MM.1S (cell line): ENCODE measurements around the gene ESF1.

Experiments
- DNase-seq: peaks from one replicate; pipeline ENCODE4 v3.0.0-alpha.2; 2015
- H2AFZ ChIP-seq: fragments of 300-600 bp; sonication (generic); 2 replicates; pipeline ENCODE4 v1.6.0; 2016; ENCODE audit warnings: antibody characterized with exemption, low read length
- H3F3A ChIP-seq: fragments of 300-600 bp; sonication (generic); 2 replicates; pipeline ENCODE4 v1.6.1; 2016; ENCODE audit warnings: mild to moderate bottlenecking, antibody characterized with exemption, low read length, moderate library complexity, mixed read lengths; ENCODE audit not compliant: insufficient read depth
- H3K27ac ChIP-seq: fragments of 300-600 bp; sonication (generic); 2 replicates; pipeline ENCODE4 v1.5.1; 2016; ENCODE audit warnings: mild to moderate bottlenecking, low read length
- H3K27me3 ChIP-seq: fragments of 300-600 bp; sonication (generic); replicated peaks from 2 replicates; pipeline ENCODE4 v1.6.0; 2016; ENCODE audit warnings: low read length; ENCODE audit not compliant: insufficient read depth
- H3K36me3 ChIP-seq: fragments of 300-600 bp; sonication (generic); replicated peaks from 2 replicates; pipeline ENCODE4 v1.6.1; 2016; ENCODE audit warnings: mild to moderate bottlenecking, low read length, mixed read lengths; ENCODE audit not compliant: insufficient read depth
- H3K4me1 ChIP-seq: fragments of 300-600 bp; sonication (generic); 2 replicates; pipeline ENCODE4 v1.6.1; 2016; ENCODE audit warnings: low read length, mixed read lengths
- H3K4me2 ChIP-seq: fragments of 300-600 bp; sonication (generic); 2 replicates; pipeline ENCODE4 v1.6.0; 2016; ENCODE audit warnings: low read depth, low read length
- H3K4me3 ChIP-seq: fragments of 300-600 bp; sonication (generic); 2 replicates; pipeline ENCODE4 v1.5.1; 2016; ENCODE audit warnings: low read length, mixed read lengths
- H3K79me2 ChIP-seq: fragments of 300-600 bp; sonication (generic); 2 replicates; pipeline ENCODE4 v1.6.1; 2016; ENCODE audit warnings: mixed run types, low read length, mixed read lengths
- H3K9ac ChIP-seq: fragments of 300-600 bp; sonication (generic); 2 replicates; pipeline ENCODE4 v1.6.1; 2016; ENCODE audit warnings: low read length, mixed read lengths
- H3K9me2 ChIP-seq: fragments of 300-600 bp; sonication (generic); replicated peaks from 2 replicates; pipeline ENCODE4 v1.6.1; 2016; ENCODE audit warnings: mild to moderate bottlenecking, low read length, mixed read lengths; ENCODE audit not compliant: insufficient read depth
- H3K9me3 ChIP-seq: fragments of 300-600 bp; sonication (generic); replicated peaks from 2 replicates; pipeline ENCODE4 v1.6.1; 2016; ENCODE audit warnings: mild to moderate bottlenecking, low read length, mixed read lengths; ENCODE audit not compliant: insufficient read depth
- H4K20me1 ChIP-seq: fragments of 300-600 bp; sonication (generic); 2 replicates; pipeline ENCODE4 v1.6.1; 2016; ENCODE audit warnings: mild to moderate bottlenecking, low read length, moderate library complexity, mixed read lengths; ENCODE audit not compliant: insufficient read depth
- CTCF ChIP-seq: fragments of 300-600 bp; sonication (generic); IDR thresholded peaks from 2 replicates; pipeline ENCODE4 v1.5.1; 2016; ENCODE audit warnings: antibody characterized with exemption, low read length, mixed read lengths
- EZH2 ChIP-seq: fragments of 300-600 bp; sonication (generic); optimal IDR thresholded peaks from 2 replicates; pipeline ENCODE3; 2017; ENCODE audit warnings: low read depth, mild to moderate bottlenecking, antibody characterized with exemption, low read length, mixed read lengths
- EZH2phosphoT487 ChIP-seq: fragments of 300-600 bp; sonication (generic); IDR thresholded peaks from 2 replicates; pipeline ENCODE4 v1.6.1; 2018; ENCODE audit warnings: antibody characterized with exemption, low read length

The ESF1 gene

GRCh38 chr20:13778827-13779226, 5.9 kb downstream of the ESF1 start:
- peaks cover 36% of the 10 kb centered on the region for H3K79me2 ChIP-seq
- H3K36me3 ChIP-seq: peaks cover 12% of the 10 kb centered on the region
- H3K9ac ChIP-seq: no peak overlapping the region
- H3K27me3 ChIP-seq: no peaks in the 10 kb centered on the region
- no peaks in the 10 kb centered on the region for H3F3A ChIP-seq
- no peaks in the 10 kb centered on the region for H3K9me2 ChIP-seq
- 0 out of 2 replicates have a peak, but pooled peaks cover 6% of the 10 kb centered on the region for H3K4me1 ChIP-seq
- no peak overlapping the region for H3K27ac ChIP-seq
- H3K4me2 ChIP-seq: no peak overlapping the region
- no peaks in the 10 kb centered on the region for H3K9me3 ChIP-seq
- H2AFZ ChIP-seq: no peak overlapping the region
- no peak overlapping the region for H3K4me3 ChIP-seq
- DNase-seq: no peak
- no peaks in the 10 kb centered on the region for H4K20me1 ChIP-seq
- TF ChIP-seq CTCF (no peak), EZH2phosphoT487 (no peak), EZH2 (no peak)

DNA sequence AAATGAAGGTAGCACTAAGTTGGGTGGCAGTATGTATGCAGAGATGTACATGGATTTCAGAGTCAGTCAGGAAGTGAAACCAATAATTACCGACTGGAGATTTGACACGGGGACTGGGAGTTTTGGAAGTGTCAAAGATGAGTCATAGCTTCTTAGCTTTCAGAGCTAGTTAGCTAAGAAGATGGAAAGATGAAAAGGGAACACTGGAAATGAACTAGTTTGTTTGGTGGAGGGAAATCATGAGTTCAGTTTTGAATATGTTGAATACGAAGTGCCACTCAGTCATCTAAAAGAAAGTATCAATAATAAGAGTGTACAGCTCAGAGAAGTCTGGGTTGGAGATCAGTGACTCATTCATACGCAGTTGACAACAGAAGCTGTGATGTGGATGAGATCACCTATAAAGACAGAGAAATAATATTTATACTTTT, 7.5 kb downstream of the ESF1 start:
- DNase-seq: no peak
- Histone ChIP-seq H3K4me2 (no peak overlapping the region), H3K79me2 (peaks cover 21% of the 10 kb centered on the region), H3K27ac (no peak overlapping the region), H3K4me1 (no peaks in the 10 kb centered on the region), H3K9me3 (no peaks in the 10 kb centered on the region), H3F3A (no peaks in the 10 kb centered on the region; the same call in 1 of the 2 replicates), H3K36me3 (peaks cover 13% of the 10 kb centered on the region), H3K9ac (no peak overlapping the region), H3K9me2 (no peaks in the 10 kb centered on the region), H2AFZ (no peak overlapping the region), H3K27me3 (no peaks in the 10 kb centered on the region), H3K4me3 (no peak overlapping the region), H4K20me1 (no peaks in the 10 kb centered on the region)
- TF ChIP-seq EZH2phosphoT487 (no peak), EZH2 (no peak), CTCF (no peak)

GRCh38 chr20:13775867-13776266, 8.9 kb downstream of the ESF1 start:
- peaks cover 15% of the 10 kb centered on the region for H3K36me3 ChIP-seq
- H3F3A ChIP-seq: no peaks in the 10 kb centered on the region; the same call in 1 of the 2 replicates
- no peaks in the 10 kb centered on the region for H3K27me3 ChIP-seq
- H3K79me2 ChIP-seq: peaks cover 16% of the 10 kb centered on the region
- H4K20me1 ChIP-seq: no peaks in the 10 kb centered on the region
- H3K9me3 ChIP-seq: no peaks in the 10 kb centered on the region
- TF ChIP-seq EZH2phosphoT487: no peak
- no peak for TF ChIP-seq CTCF
- TF ChIP-seq EZH2: no peak
- H2AFZ ChIP-seq: no peak overlapping the region
- no peak overlapping the region for H3K4me3 ChIP-seq
- H3K9me2 ChIP-seq: no peaks in the 10 kb centered on the region
- no peak overlapping the region for H3K4me2 ChIP-seq
- no peak for DNase-seq
- no peak overlapping the region for H3K27ac ChIP-seq
- H3K9ac ChIP-seq: no peak overlapping the region
- no peaks in the 10 kb centered on the region for H3K4me1 ChIP-seq
